Progenitor cell of endocrine pancreas (in vitro differentiated cells): Measurements from ENCODE around the gene GPRIN1. TPM values are rescaled to one million over a fixed set of nuclear protein-coding genes. Genes with fewer than 3 reads are reported as not detected.

Experiments
- DNase-seq: peaks from one replicate; pipeline ENCODE4 v3.0.0; 2021; ENCODE audit warnings: low spot score; ENCODE audit not compliant: unreplicated experiment
- H3K27ac Mint-ChIP-seq: 2 replicates; pipeline ENCODE4 v1.8.0; 2021; ENCODE audit warnings: mild to moderate bottlenecking, moderate library complexity, mixed read lengths
- H3K27me3 Mint-ChIP-seq: 2 replicates; pipeline ENCODE4 v1.8.0; 2021; ENCODE audit warnings: mixed read lengths
- H3K36me3 Mint-ChIP-seq: 2 replicates; pipeline ENCODE4 v1.8.0; 2022; ENCODE audit warnings: mixed read lengths; ENCODE audit not compliant: insufficient read depth
- H3K4me1 Mint-ChIP-seq: 2 replicates; pipeline ENCODE4 v1.8.0; 2021; ENCODE audit warnings: low read depth, mixed read lengths
- H3K4me3 Mint-ChIP-seq: 2 replicates; pipeline ENCODE4 v1.8.0; 2021; ENCODE audit warnings: low read depth, mild to moderate bottlenecking, moderate library complexity, mixed read lengths
- H3K9me3 Mint-ChIP-seq: 2 replicates; pipeline ENCODE4 v1.8.0; 2021; ENCODE audit warnings: low read depth, mixed read lengths
- total RNA-seq: library from RNA; stranded (reverse); gene quantifications from 2 replicates; pipeline ENCODE4 v1.2.1, GENCODE V29; 2021
- TF ChIP-seq, protein P1 (sequence below): fragments of 200-600 bp; sonication (generic); IDR thresholded peaks from one replicate; pipeline ENCODE4 v1.5.0; 2021; ENCODE audit warnings: antibody characterized with exemption, mild to moderate bottlenecking; ENCODE audit not compliant: unreplicated experiment

Gene GPRIN1
- total RNA-seq, 1 donor from 2014 or later, result 5.9 TPM

DNA sequence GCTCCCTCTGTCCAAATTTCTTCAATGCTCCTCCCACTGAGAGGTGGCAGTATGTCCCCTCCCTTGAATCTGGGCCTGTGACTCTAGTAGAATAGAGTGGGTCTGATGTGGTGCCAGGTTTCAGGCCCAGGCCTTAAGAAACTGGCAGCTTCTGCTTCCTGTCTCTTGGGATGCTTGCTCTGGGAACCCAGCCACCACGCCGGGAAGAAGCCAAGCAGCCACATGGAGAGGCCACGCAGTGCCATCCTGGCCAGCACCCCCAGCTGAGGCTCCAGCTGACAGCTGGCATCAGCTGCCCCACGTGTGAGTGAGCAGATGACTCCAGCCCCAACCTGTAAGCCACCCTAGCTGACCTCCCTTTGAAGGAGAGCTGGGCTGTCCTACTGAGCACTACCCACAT lies 30.0 kb upstream of the GPRIN1 start:
- Mint-ChIP-seq H3K36me3 (no peaks in the 10 kb centered on the region), H3K9me3 (peaks cover 3% of the 10 kb centered on the region), H3K4me3 (no peak overlapping the region), H3K27ac (no peak overlapping the region), H3K4me1 (no peaks in the 10 kb centered on the region), H3K27me3 (peaks cover 58% of the 10 kb centered on the region)
- TF ChIP-seq, protein P1, sequence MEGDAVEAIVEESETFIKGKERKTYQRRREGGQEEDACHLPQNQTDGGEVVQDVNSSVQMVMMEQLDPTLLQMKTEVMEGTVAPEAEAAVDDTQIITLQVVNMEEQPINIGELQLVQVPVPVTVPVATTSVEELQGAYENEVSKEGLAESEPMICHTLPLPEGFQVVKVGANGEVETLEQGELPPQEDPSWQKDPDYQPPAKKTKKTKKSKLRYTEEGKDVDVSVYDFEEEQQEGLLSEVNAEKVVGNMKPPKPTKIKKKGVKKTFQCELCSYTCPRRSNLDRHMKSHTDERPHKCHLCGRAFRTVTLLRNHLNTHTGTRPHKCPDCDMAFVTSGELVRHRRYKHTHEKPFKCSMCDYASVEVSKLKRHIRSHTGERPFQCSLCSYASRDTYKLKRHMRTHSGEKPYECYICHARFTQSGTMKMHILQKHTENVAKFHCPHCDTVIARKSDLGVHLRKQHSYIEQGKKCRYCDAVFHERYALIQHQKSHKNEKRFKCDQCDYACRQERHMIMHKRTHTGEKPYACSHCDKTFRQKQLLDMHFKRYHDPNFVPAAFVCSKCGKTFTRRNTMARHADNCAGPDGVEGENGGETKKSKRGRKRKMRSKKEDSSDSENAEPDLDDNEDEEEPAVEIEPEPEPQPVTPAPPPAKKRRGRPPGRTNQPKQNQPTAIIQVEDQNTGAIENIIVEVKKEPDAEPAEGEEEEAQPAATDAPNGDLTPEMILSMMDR, result no peak
- DNase-seq, result no peak

DNA sequence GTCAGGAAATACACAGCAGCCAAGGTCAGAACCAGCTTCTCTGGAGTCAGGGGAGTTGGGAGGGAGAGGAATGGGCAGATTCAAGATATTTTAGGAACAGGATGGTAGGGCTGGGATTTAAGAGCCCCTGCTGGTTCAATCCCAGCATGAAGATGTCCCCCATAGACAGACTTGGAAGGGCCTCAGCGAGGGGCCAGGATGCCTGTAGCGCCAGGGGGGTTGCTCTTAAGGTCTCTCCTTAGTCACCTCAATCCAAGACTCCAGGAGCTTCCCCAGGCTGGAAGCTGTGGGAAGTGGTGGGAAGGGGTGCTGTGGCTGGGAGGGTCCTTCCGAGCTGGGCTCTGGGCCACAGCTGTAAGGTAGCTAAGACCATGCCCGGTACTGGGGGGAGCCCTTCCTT lies 29.3 kb upstream of the GPRIN1 start:
- TF ChIP-seq, protein P1, result no peak

DNA sequence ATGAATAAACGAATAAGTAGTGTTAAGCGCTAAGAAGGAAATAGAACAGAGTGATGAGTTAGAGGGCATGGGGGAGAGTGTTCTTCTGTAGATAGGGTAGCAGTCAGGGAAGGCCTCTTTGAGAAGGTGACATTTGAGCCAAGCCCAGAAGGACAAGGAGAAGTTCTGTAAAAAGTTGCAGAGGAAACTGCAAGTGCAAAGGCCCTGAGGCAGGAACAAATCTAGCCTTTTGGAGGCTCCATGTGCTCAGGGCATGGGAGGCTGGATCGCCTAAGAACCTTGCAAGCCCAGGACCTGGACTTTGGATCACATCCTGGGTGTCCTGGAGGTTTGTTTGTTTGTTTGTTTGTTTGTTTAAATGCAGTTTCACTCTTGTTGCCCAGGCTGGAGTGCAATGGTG lies 28.5 kb upstream of the GPRIN1 start:
- Mint-ChIP-seq H3K4me1 (no peaks in the 10 kb centered on the region), H3K27ac (no peak overlapping the region), H3K36me3 (no peaks in the 10 kb centered on the region), H3K27me3 (peaks cover 60% of the 10 kb centered on the region), H3K9me3 (peaks cover 5% of the 10 kb centered on the region), H3K4me3 (no peak overlapping the region)
- TF ChIP-seq, protein P1, result no peak
- no peak for DNase-seq

More for the DNA sequence above, 29.3 kb upstream of the GPRIN1 start:
- Mint-ChIP-seq H3K27me3 (peaks cover 56% of the 10 kb centered on the region), H3K4me3 (no peak overlapping the region), H3K27ac (no peak overlapping the region), H3K9me3 (peaks cover 5% of the 10 kb centered on the region), H3K4me1 (no peaks in the 10 kb centered on the region), H3K36me3 (no peaks in the 10 kb centered on the region)
- no peak for DNase-seq

DNA sequence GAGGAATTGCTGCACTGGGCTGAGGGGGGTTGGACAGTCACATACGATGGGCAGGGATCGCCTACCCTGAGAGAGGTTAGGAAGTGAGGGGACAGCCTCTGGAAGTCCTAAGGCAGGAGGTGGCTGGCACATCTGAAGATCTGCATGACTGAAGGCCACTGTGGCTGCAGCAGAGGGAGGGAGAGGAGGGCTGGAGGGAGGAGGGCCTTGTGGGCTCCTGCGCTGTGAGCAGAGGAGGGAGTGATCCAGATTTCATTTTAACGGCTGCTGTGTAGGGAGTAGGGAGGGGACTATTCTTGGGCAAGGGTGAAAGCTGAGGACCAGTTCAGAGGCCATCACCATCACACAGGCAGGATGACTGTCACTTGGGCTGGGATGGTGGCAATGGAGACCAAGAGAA lies 27.6 kb upstream of the GPRIN1 start:
- no peaks in the 10 kb centered on the region for H3K4me1 Mint-ChIP-seq
- TF ChIP-seq, protein P1, result no peak
- H3K4me3 Mint-ChIP-seq, result no peak overlapping the region
- peaks cover 69% of the 10 kb centered on the region for H3K27me3 Mint-ChIP-seq
- DNase-seq, result no peak
- H3K27ac Mint-ChIP-seq, result no peak overlapping the region
- peaks cover 5% of the 10 kb centered on the region for H3K9me3 Mint-ChIP-seq
- no peaks in the 10 kb centered on the region for H3K36me3 Mint-ChIP-seq

DNA sequence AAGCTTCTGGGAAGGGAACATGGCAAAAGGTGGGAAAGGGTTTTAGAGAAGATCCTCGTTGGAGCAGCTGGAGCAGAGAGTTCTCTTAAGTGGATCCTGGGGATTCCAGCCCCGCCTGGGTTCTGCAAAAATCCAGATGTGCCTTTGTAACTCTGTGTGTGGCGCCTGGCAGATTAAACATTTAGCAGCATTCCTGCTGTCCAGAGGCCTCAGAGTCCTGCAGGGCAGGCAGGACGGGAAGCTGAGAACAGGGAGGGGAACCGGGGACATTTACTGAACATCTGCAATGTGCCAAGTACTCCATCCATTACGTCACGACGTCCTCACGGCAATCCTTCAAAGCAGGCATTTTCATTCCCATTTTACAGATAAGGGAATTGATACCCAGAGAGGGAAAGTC lies 26.5 kb upstream of the GPRIN1 start:
- no peak overlapping the region for H3K27ac Mint-ChIP-seq
- peaks cover 78% of the 10 kb centered on the region for H3K27me3 Mint-ChIP-seq
- TF ChIP-seq, protein P1, result no peak
- H3K9me3 Mint-ChIP-seq, result peaks cover 5% of the 10 kb centered on the region
- no peaks in the 10 kb centered on the region for H3K4me1 Mint-ChIP-seq
- no peak overlapping the region for H3K4me3 Mint-ChIP-seq
- no peaks in the 10 kb centered on the region for H3K36me3 Mint-ChIP-seq
- DNase-seq, result no peak
